Measurements from ENCODE around the gene RAB4A. TPM values are rescaled to one million over a fixed set of nuclear protein-coding genes. Genes with fewer than 3 reads are reported as not detected.

The RAB4A gene
- polyA plus RNA-seq, 3 donors: 22.3 to 34.8 (median 34.5) TPM

DNA sequence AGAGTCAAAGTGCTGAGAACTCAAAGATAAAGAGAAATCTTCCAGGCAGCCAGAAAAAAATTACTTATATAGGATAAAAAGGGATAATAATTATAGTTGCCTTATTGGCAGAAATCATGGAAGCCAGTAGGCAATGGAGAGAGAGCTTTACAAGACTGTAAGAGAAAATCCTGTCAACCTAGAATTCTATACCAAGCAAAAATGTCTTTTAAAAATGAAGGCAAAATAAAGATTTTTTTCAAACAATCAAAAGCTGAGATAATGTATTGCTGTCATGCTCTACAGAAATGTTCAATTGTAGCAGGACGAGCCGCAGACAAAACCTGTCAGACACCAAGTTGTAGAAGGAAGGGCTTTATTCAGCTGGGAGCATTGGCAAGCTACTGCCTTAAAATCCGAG, 26.8 kb upstream of the RAB4A start:
- Histone ChIP-seq H3K27ac (ENCODE audit: low read depth in 1 of 2, low read length in 2 of 2) (no peak overlapping the region), H3K9me3 (replicated peaks in 1 of 2; ENCODE audit: control insufficient read depth in 1 of 2, insufficient read depth in 1 of 2, low read length in 2 of 2) (peaks cover 2 to 10% of the 10 kb centered on the region in 2 donors), H3K9ac (ENCODE audit: insufficient read depth, low read length, poor library complexity, severe bottlenecking) (no peak overlapping the region), H3K4me3 (replicated peaks in 1 of 3; ENCODE audit: low read depth in 2 of 3, low read length in 3 of 3) (no peak overlapping the region), H2AFZ (ENCODE audit: insufficient read depth, low read depth, low read length, poor library complexity, severe bottlenecking) (no peak overlapping the region), H4K20me1 (ENCODE audit: insufficient read depth, low read length) (no peaks in the 10 kb centered on the region), H3K36me3 (replicated peaks in 1 of 2; ENCODE audit: control insufficient read depth in 1 of 2, insufficient read depth in 2 of 2, low read length in 2 of 2) (no peaks in the 10 kb centered on the region), H3K4me1 (ENCODE audit: control insufficient read depth in 1 of 2, insufficient read depth in 2 of 2, low read length in 2 of 2) (peaks cover 10 to 14% of the 10 kb centered on the region in 2 donors), H3K27me3 (ENCODE audit: control insufficient read depth in 2 of 2, insufficient read depth in 2 of 2, low read length in 2 of 2) (no peaks in the 10 kb centered on the region), H3K4me2 (replicated peaks; ENCODE audit: extremely low read depth, low read length, poor library complexity, severe bottlenecking) (no peak overlapping the region), H3K79me2 (ENCODE audit: insufficient read depth, low read length) (no peaks in the 10 kb centered on the region)
- intact Hi-C loops (cut with micrococcal nuclease): no loop called here
- TF ChIP-seq, protein P1, sequence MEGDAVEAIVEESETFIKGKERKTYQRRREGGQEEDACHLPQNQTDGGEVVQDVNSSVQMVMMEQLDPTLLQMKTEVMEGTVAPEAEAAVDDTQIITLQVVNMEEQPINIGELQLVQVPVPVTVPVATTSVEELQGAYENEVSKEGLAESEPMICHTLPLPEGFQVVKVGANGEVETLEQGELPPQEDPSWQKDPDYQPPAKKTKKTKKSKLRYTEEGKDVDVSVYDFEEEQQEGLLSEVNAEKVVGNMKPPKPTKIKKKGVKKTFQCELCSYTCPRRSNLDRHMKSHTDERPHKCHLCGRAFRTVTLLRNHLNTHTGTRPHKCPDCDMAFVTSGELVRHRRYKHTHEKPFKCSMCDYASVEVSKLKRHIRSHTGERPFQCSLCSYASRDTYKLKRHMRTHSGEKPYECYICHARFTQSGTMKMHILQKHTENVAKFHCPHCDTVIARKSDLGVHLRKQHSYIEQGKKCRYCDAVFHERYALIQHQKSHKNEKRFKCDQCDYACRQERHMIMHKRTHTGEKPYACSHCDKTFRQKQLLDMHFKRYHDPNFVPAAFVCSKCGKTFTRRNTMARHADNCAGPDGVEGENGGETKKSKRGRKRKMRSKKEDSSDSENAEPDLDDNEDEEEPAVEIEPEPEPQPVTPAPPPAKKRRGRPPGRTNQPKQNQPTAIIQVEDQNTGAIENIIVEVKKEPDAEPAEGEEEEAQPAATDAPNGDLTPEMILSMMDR (IDR thresholded peaks at IDR 0.05): no peak
- H3K9me3 Mint-ChIP-seq: peaks cover 6 to 17% (median 8%) of the 10 kb centered on the region in 7 donors
- no peak overlapping the region for H3K4me3 Mint-ChIP-seq
- H3K27me3 Mint-ChIP-seq (ENCODE audit: low read depth in 3 of 3): peaks cover 0 to 2% (median 2%) of the 10 kb centered on the region in 3 donors
- H3K36me3 Mint-ChIP-seq: no peaks in the 10 kb centered on the region
- DNase-seq: no peak
- no CpG with 5 or more reads among the region's 3 CpGs for WGBS (ENCODE audit: insufficient coverage)
- H3K27ac Mint-ChIP-seq: no peak overlapping the region
- H3K4me1 Mint-ChIP-seq: peaks cover 16% of the 10 kb centered on the region

DNA sequence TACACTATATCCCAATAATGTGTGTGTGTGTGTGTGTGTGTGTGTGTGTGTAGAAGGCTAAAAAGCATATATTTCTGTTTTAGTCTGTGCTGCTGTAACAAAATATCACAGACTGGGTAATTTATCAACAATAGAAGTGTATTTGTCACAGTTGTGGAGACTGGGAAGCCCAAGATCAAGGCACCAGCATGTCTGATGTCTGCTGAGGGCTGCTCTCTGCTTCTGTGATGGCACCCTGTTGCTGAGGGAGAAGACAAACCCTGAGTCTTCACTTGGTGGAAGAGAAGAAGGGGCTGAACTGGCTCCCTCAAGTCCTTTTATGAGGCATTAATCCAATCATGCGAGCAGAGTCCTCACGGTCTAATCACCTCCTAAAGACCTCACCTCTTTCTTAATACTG, 23.0 kb upstream of the RAB4A start:
- TF ChIP-seq, protein P1 (IDR thresholded peaks at IDR 0.05): no peak
- Histone ChIP-seq H3K4me3 (replicated peaks in 1 of 3; ENCODE audit: low read depth in 2 of 3, low read length in 3 of 3) (no peak overlapping the region), H3K36me3 (replicated peaks in 1 of 2; ENCODE audit: control insufficient read depth in 1 of 2, insufficient read depth in 2 of 2, low read length in 2 of 2) (no peaks in the 10 kb centered on the region), H3K27ac (ENCODE audit: low read depth in 1 of 2, low read length in 2 of 2) (no peak overlapping the region), H3K4me2 (replicated peaks; ENCODE audit: extremely low read depth, low read length, poor library complexity, severe bottlenecking) (no peak overlapping the region), H3K79me2 (ENCODE audit: insufficient read depth, low read length) (no peaks in the 10 kb centered on the region), H4K20me1 (ENCODE audit: insufficient read depth, low read length) (no peaks in the 10 kb centered on the region), H3K27me3 (ENCODE audit: control insufficient read depth in 2 of 2, insufficient read depth in 2 of 2, low read length in 2 of 2) (no peaks in the 10 kb centered on the region), H3K9ac (ENCODE audit: insufficient read depth, low read length, poor library complexity, severe bottlenecking) (no peak overlapping the region), H2AFZ (ENCODE audit: insufficient read depth, low read depth, low read length, poor library complexity, severe bottlenecking) (no peak overlapping the region), H3K9me3 (replicated peaks in 1 of 2; ENCODE audit: control insufficient read depth in 1 of 2, insufficient read depth in 1 of 2, low read length in 2 of 2) (peaks cover 2 to 10% of the 10 kb centered on the region in 2 donors), H3K4me1 (ENCODE audit: control insufficient read depth in 1 of 2, insufficient read depth in 2 of 2, low read length in 2 of 2) (peaks cover 40 to 45% of the 10 kb centered on the region in 2 donors)
- Mint-ChIP-seq H3K4me1 (peaks cover 47% of the 10 kb centered on the region), H3K36me3 (peaks cover 0 to 3% of the 10 kb centered on the region in 2 donors), H3K9me3 (peaks cover 4 to 15% (median 8%) of the 10 kb centered on the region in 7 donors), H3K27me3 (ENCODE audit: low read depth in 3 of 3) (peaks cover 2 to 7% (median 3%) of the 10 kb centered on the region in 3 donors), H3K4me3 (no peak overlapping the region), H3K27ac (no peak overlapping the region)
- intact Hi-C loops (cut with micrococcal nuclease): no loop called here
- no CpG with 5 or more reads among the region's 2 CpGs for WGBS (ENCODE audit: insufficient coverage)
- no peak for DNase-seq

Measured in CD14-positive monocyte (primary cell).